ENCODE results near the gene ADAM30. TPM values are rescaled to one million over a fixed set of nuclear protein-coding genes. Genes with fewer than 3 reads are reported as not detected.

ADAM30 gene
- total and polyA plus RNA-seq, 8 donors, result not detected

DNA sequence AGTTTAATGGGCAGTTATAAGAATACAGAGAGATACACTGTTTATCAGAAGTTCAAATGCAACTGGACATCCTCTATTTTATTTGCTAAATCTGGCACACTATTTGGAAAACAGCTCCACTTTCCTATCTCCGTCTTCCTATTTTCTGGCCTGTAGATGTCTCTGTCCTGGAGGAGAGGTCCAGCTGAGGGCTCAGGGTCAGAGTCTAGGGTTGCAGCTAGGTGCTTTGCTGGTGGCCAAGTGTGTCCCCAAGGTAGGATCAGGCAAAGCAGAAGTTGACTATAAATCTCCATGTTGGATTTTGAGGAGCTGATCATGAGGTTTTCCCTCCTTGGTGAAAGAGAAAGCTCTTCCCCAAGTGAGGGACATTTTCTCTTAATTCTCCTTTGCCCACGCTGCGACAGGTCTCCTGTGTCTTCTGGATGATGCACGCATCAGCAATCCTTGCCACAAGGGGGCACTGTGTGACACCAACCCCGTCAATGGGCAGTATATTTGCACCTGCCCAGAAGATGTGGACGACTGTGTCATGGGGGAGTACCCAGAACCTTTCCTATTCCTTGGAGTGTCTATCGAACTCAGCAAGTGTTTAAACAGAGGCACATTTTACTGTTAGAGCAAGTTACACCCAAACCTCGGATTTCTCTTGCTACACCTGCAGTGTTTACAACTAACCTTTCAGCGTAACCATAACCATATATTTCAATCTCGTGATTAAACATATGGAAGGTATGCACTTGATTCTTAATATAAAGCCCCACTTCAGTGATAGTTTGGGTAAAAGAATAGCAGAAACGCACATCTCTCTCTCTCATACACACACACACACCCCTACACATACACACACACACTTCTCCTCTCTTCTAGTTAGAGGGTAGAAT, 10.2 kb downstream of the ADAM30 start:
- TF ChIP-seq, protein P1, sequence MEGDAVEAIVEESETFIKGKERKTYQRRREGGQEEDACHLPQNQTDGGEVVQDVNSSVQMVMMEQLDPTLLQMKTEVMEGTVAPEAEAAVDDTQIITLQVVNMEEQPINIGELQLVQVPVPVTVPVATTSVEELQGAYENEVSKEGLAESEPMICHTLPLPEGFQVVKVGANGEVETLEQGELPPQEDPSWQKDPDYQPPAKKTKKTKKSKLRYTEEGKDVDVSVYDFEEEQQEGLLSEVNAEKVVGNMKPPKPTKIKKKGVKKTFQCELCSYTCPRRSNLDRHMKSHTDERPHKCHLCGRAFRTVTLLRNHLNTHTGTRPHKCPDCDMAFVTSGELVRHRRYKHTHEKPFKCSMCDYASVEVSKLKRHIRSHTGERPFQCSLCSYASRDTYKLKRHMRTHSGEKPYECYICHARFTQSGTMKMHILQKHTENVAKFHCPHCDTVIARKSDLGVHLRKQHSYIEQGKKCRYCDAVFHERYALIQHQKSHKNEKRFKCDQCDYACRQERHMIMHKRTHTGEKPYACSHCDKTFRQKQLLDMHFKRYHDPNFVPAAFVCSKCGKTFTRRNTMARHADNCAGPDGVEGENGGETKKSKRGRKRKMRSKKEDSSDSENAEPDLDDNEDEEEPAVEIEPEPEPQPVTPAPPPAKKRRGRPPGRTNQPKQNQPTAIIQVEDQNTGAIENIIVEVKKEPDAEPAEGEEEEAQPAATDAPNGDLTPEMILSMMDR (IDR thresholded peaks at IDR 0.05), result peak; percentile 47 to 83
- H3K4me1 ChIP-seq, result no peaks in the 10 kb centered on the region
- H3K27ac ChIP-seq, result no peak overlapping the region
- ATAC-seq (peak; percentile 94), DNase-seq (peak in 2 of 4 donors; percentile 42 to 75)
- H3K4me3 ChIP-seq, result no peak overlapping the region
- no peaks in the 10 kb centered on the region for H3K27me3 ChIP-seq
- H3K9me3 ChIP-seq, result peaks cover 0 to 7% of the 10 kb centered on the region in 2 donors
- H3K36me3 ChIP-seq, result no peaks in the 10 kb centered on the region
- intact Hi-C loops (cut with DNase I), result no loop called here

GRCh38 chr1:119884711-119885110, 11.6 kb downstream of the ADAM30 start:
- ATAC-seq, result no peak
- Histone ChIP-seq H3K9me3 (peaks cover 0 to 7% of the 10 kb centered on the region in 2 donors), H3K4me3 (no peak overlapping the region), H3K36me3 (no peaks in the 10 kb centered on the region), H3K27ac (no peak overlapping the region), H3K4me1 (no peaks in the 10 kb centered on the region), H3K27me3 (no peaks in the 10 kb centered on the region)
- no peak for DNase-seq
- intact Hi-C loops (cut with DNase I), result no loop called here
- TF ChIP-seq, protein P1 (IDR thresholded peaks at IDR 0.05), result no peak

GRCh38 chr1:119883826-119884225, 12.5 kb downstream of the ADAM30 start:
- Histone ChIP-seq H3K27me3 (no peaks in the 10 kb centered on the region), H3K9me3 (peaks cover 0 to 7% of the 10 kb centered on the region in 2 donors), H3K36me3 (no peaks in the 10 kb centered on the region), H3K4me3 (no peak overlapping the region), H3K27ac (no peak overlapping the region), H3K4me1 (no peaks in the 10 kb centered on the region)
- no peak for DNase-seq
- ATAC-seq, result no peak
- intact Hi-C loops (cut with DNase I), result no loop called here
- TF ChIP-seq, protein P1 (IDR thresholded peaks at IDR 0.05), result no peak

- DNase-seq, result no peak
- no peaks in the 10 kb centered on the region for H3K4me1 ChIP-seq
- H3K4me3 ChIP-seq, result no peak overlapping the region
- no peaks in the 10 kb centered on the region for H3K36me3 ChIP-seq
- no peaks in the 10 kb centered on the region for H3K9me3 ChIP-seq
- H3K27me3 ChIP-seq, result no peaks in the 10 kb centered on the region
- TF ChIP-seq, protein P1 (IDR thresholded peaks at IDR 0.05), result no peak
- intact Hi-C loops (cut with DNase I), result no loop called here
- peak; percentile 21 for ATAC-seq
- no peak overlapping the region for H3K27ac ChIP-seq
Measured at GRCh38 chr1:119882132-119883049, 13.9 kb downstream of the ADAM30 start.
